GM21515 (cell line): Measurements from ENCODE around the gene GPR153.
"Not testable (repeated sequence)": the region's sequence is repeated elsewhere in the genome, so short reads cannot be mapped to it uniquely, and the experiment has no call there.

Source experiments
- ATAC-seq: cut with Tn5 transposase; IDR thresholded peaks from one replicate; pipeline ENCODE4 v1.9.1; 2021; ENCODE audit not compliant: unreplicated experiment

Gene GPR153

DNA sequence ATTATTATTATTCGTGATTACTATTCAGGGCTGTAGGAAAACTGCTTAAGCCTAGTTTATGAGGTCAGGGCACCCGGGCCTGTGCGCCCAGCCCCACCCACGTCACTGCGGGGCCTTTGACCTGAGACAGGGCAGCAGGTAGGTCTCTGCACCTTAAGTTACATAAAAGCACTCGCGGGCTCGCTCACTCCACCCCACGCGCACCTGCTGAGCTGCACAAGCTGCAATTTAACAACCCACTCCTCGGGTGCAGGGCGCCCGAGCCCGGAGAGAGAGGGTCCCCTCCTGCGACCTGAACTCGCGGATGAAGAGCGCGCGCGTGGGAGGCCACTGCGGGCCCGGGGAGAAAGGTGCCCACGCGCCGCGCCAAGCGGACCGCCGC lies 25.6 kb downstream of the GPR153 start:
- ATAC-seq = peak; percentile 21

DNA sequence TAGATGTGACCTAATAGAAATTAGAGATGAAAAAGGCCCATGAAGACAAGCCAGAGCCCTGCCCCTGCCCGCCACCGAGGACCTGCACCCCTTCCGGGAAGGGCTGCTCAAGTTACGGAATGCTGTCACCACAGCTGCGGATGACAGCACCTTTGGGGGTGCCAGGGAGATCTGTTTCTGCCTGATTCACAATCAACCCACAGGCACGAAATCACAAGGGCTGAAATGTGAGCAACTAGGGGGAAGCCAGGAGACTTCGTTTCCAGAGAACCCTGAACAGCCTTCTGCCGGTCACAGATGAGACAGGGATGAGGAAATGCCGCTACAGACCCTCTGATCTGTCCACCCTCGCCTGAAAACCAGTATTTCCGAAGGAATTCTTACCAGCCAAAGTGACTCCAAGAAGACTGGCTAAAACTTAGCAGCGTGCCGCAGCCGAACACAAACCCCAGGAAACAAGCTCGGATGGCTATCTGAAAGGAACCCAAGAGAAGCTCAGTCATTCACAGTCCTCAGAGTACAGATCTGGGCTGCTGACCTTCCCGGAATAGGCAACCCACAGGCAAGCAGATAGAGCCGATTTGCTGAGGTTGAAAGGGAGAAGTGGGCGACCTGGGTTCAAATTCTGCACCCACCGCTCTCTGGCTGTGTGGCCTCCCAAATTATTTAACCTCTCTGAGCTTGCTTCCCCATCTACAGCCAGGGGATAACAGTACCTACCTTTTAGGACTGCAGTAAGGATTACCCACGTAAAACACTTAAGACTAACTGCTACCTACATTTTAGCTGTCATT lies 26.2 kb downstream of the GPR153 start:
- ATAC-seq = no peak

DNA sequence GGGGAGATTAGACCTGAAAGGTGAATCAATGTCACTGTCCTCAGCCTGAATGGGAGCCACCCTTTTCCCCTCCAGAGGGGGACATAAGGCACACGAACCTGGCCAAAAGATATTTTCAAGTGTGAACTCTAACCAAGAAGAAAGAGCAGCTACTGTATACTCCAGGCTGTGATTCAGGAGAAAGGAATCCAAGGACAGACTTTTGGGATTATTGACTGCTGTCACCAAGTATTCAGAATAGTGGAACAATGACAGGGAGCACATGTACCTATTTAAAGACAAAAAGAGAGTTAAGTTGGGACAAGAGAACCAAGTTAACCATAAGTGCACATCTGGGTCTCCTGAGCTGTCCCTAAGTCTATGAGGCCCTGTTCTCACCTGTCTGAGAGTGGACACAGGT lies 27.5 kb downstream of the GPR153 start:
- no peak for ATAC-seq

GRCh38 chr1:6225651-6226050 lies 35.2 kb downstream of the GPR153 start:
- no peak for ATAC-seq

- no peak for ATAC-seq
Measured at GRCh38 chr1:6224718-6225117, 36.2 kb downstream of the GPR153 start.

DNA sequence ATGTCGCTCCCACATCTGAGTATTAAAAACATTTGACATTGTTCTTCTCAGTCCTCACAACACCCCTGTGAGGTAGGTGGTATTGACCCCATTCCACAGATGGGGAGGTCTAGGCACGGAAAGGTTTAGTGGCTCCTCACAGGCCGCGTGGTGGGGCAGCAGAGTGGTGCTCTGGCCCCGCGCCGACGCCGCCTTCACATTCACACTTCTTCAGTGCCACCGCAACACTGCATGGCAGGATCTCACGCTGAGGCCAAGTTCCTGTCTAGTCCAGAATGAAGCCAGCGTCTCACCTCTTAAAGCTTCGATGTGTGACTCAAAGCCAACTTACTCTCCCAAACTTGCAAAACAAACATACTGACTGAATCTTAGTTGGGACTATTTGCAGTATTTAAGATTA lies 37.3 kb downstream of the GPR153 start:
- ATAC-seq = no peak

DNA sequence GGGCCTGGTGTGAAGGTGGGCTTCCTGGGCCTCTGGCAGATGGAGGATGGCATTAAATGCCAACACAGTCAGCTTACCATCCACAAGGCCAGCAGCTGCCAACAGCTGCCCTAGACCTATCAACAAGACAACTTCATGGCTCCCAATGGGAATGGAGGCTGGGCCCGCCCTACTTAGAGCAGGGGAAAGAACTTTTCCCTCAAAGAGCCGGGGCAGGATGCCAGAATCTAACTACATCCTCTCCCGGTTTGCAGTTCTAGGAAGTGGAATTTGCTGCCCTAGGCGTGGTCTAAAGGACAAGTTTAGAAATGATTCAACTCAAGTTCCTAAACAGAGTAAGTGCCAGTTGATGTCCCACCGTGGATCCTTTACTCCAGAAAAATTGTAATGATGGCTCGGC lies 38.3 kb downstream of the GPR153 start:
- no peak for ATAC-seq

DNA sequence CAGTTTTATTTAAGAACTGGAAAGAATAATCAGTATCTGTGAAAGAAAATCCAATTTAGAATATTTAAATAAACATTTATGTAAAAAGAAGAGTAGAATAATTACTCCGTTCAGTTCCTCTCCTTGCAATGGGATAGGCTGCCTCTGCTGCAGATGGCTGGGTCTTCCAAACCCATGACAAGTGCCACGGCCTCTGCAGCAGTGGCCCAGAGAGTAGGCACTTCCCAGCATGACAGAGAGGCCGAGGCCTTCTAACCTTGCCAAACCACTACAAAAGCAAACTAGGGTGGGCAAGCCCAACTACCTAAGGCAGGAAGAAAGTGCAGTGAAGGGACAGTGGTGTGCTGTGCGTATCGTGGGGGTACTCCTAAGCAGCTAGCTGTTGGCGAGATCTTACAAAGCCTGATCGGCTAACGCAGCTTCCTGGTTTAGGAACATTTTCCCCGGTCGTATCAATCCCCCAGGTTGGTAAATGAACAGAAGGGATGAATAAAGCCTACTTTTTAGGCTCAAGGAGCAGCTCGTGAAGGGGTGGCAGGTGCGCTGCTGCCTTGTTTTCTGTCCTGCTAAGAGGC lies 39.6 kb downstream of the GPR153 start:
- ATAC-seq = no peak

DNA sequence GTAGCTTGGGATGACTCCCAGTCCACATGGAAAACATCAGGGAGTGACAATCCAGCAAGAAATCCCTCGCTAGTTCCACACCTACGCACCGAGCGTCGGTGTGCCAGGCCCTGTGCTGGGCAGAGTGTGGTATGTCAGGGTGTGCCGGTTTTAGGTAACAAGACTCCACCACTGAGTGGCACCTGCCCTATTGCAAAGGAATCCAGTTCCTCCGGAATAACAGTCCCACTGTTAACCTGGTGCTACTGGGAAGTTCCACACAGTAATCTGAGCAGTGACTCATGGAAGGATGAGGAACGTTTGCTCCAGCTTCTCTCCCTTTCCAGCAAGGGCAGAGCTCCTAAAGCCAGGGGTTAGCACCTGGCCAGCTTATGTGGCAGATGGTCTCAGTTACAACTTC lies 40.7 kb downstream of the GPR153 start:
- ATAC-seq = no peak

DNA sequence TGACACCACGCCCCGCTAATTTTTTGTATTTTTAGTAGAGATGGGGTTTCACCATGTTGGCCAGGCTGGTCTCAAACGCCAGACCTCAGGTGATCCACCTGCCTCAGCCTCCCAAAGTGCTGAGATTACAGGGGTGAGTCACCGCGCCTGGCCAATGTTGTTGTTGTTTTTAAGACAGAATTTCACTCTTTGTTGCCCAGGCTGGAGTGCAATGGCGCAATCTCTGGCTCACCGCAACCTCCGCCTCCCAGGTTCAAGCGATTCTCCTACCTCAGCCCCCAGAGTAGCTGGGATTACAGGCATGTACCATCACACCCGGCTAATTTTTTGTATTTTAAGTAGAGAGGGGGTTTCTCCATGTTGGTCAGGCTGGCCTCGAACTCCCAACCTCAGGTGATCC lies 41.3 kb downstream of the GPR153 start:
- not testable (repeated sequence) for ATAC-seq

DNA sequence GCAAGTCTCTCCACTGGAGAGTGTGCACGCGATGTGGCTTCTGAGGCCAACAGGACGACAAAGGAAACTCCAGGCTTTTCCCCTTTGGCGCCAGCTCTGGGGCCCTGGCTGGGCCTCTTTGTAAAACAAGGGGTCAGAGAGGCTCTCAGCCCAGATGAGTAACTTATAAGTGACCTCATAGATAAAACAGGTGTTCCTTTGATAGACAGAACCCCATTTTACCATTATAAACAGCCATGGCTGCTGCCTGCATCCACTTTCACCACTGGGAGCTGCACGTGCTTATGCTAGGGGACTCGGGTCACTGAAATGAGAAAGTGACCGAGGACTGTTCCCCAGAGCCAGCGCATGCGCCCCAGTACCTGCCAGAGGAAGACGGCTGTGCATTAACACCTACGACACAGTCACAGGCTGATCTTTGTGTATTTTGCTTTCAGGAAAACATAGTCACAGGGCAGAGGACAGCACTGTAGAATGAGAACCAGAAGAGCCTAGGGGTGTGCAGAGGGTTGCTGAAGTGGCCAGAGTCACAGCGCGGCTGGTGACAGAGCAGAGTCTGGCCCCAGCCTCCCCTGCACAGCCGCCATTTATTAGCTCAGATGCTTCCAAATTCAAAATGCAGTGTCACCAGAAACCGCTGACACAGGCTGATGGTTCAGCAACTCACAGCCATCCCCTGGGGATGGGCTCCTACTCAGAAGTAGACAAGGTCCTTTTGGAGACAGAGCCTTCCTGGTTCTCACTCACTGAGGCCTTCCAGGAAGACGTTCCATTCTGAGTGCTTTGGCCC lies 42.3 kb downstream of the GPR153 start:
- no peak for ATAC-seq

DNA sequence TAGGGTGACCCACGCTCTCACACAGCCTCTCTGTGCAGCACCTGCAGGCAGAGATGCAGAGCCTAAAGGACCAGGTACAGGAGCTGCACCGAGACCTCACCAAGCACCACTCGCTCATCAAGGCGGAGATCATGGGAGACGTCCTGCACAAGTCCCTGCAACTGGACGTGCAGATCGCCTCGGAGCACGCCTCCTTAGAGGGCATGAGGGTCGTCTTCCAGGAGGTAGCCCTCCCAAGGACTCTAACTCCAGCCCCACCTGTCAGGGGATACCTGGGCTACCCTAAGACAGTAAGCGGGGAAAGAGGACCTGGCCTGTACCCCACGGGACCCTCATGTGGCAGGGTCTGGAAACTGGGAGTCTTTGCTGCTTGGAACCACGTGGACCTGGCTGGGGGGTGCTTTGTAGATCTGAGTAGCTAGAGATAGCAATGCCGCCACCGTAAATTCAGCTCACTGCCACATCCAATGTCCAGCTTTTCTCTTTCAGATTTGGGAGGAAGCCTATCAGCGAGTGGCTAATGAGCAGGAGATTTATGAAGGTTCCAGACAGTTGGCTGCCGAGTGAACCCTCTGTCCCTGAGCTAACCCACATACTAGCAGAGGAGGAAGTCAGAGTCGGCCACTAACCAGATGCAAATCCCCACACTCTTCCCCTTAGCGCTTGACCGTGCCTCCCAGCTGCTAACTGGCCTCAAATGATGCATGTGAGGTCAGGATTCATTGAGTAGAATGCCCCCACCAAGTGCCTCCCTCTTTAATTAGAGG lies 48.5 kb downstream of the GPR153 start:
- no peak for ATAC-seq

DNA sequence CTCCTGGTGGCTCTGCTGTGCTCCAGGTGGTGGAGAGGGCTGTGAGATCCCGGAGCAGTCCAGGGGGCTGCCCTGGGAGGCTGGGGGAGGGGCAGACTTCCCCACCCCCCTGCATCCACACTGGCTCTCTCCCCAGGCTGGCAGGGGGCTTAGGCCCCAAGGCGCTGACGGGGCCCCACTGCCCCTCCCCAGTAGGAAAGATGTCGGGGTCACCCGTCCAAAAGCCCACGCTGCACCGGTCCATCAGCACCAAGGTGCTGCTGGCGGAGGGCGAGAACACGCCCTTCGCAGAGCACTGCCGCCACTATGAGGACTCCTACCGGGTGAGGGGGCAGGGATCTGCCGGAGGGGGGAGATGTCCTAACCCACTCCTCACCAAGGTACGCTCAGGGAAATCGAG lies 49.2 kb downstream of the GPR153 start:
- ATAC-seq = no peak

DNA sequence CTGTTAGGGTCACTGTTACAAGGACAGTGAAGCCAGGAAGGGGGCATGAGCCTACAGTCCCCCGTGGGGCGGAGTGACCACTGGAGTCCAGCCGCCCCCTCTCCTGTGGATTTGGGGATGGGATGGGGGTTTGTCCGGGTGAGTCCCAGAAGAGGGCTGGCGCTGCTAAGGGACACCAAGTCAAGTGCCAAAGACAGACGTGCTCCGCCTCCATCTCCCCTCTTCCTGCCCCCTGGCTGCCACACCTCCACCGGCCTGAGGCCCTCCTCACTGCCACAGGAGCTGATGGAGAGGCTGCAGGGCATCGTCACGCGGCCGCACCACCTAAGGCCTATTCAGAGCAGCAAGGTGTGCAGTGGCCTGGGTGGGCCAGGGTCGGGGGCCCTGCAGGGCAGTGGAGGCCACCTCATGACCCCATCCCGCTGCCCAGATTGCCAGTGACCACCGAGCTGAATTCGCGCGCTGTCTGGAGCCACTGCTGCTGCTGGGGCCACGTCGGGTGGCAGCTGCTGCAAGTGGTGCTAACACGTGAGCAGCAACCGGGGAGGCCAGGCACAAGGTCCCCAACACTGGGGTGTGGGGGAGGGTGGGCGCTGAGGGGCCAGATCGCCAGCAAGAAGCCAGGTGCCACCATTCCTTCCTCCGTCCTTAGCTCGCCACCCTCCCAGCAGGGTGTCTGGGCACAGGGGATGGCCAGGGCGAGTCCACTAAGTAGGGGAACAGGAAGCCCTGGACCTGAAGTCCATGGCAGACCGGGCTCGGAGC lies 50.1 kb downstream of the GPR153 start:
- ATAC-seq = no peak

- ATAC-seq = no peak
Measured at GRCh38 chr1:6209661-6210580, 51.0 kb downstream of the GPR153 start.

- no peak for ATAC-seq
Measured at GRCh38 chr1:6208723-6209660, 51.9 kb downstream of the GPR153 start.

- no peak for ATAC-seq
Measured at GRCh38 chr1:6207921-6208320, 53.0 kb downstream of the GPR153 start.

- no peak for ATAC-seq
Measured at GRCh38 chr1:6207075-6207885, 53.6 kb downstream of the GPR153 start.
